K562 (cell line): Measurements from ENCODE around the gene CLIC1. TPM values are rescaled to one million over a fixed set of nuclear protein-coding genes. Genes with fewer than 3 reads are reported as not detected.
A peak's percentile ranks its signal among the peaks of the same experiment; 100 is the strongest.

Experiments used
- BRD4 ChIP-seq: fragments of 200-600 bp; sonication (generic); IDR thresholded peaks from 2 replicates; pipeline ENCODE4 v1.6.1; 2017; ENCODE audit warnings: inconsistent platforms
- CBFB ChIP-seq: sonication (generic); formaldehyde crosslinking; IDR thresholded peaks from 2 replicates; pipeline ENCODE4 v1.4.0; 2020; ENCODE audit warnings: mild to moderate bottlenecking, missing genetic modification reagents
- CBX8 ChIP-seq: fragments of 200-600 bp; sonication (generic); IDR thresholded peaks from 2 replicates; pipeline ENCODE4 v1.6.1; 2012; ENCODE audit warnings: borderline replicate concordance, mixed run types, low read depth, mild to moderate bottlenecking, moderate library complexity, mixed read lengths, low read length, control low read depth, inconsistent platforms; ENCODE audit not compliant: poor library complexity, severe bottlenecking; ENCODE audit errors: extremely low read depth
- E2F5 ChIP-seq: sonication (generic); formaldehyde crosslinking; IDR thresholded peaks from 2 replicates; pipeline ENCODE4 v1.8.0; 2022; ENCODE audit warnings: mild to moderate bottlenecking, missing genetic modification reagents
- EHMT2 ChIP-seq: fragments of 450-650 bp; IDR thresholded peaks from 2 replicates; pipeline ENCODE4 v1.6.1; 2018; ENCODE audit warnings: antibody characterized with exemption
- HBP1 ChIP-seq: fragments of 450-650 bp; formaldehyde crosslinking; IDR thresholded peaks from 2 replicates; pipeline ENCODE4 v1.4.0; 2022; ENCODE audit warnings: missing genetic modification characterization
- HLTF ChIP-seq: fragments of 450-650 bp; IDR thresholded peaks from 2 replicates; pipeline ENCODE4 v1.6.1; 2016
- HMGN3 ChIP-seq: IDR thresholded peaks from 2 replicates; pipeline ENCODE4 v1.6.1; 2011; ENCODE audit warnings: borderline replicate concordance, low read depth, mild to moderate bottlenecking, mixed read lengths, low read length; ENCODE audit not compliant: insufficient read length; ENCODE audit errors: extremely low read depth
- KLF13 ChIP-seq: fragments of 450-650 bp; IDR thresholded peaks from 2 replicates; pipeline ENCODE4 v1.6.1; 2016; ENCODE audit warnings: missing genetic modification characterization, low read depth, mild to moderate bottlenecking, missing compliant biosample characterization, moderate library complexity, borderline replicate concordance
- MCM3 ChIP-seq: fragments of 450-650 bp; IDR thresholded peaks from 2 replicates; pipeline ENCODE4 v1.6.1; 2016
- PATZ1 ChIP-seq: fragments of 250-450 bp; sonication (Bioruptor Pico); IDR thresholded peaks from 2 replicates; pipeline ENCODE4 v1.5.0; 2020; ENCODE audit warnings: mild to moderate bottlenecking, borderline replicate concordance
- POLR3A ChIP-seq: IDR thresholded peaks from 2 replicates; pipeline ENCODE4 v1.6.1; 2011; ENCODE audit warnings: borderline replicate concordance, mild to moderate bottlenecking, moderate library complexity; ENCODE audit not compliant: insufficient read length, insufficient read depth; ENCODE audit errors: extremely low read depth
- RFX5 ChIP-seq: IDR thresholded peaks from 2 replicates; pipeline ENCODE4 v1.6.1; 2011; ENCODE audit warnings: low read depth, mild to moderate bottlenecking, improper control_type of control experiment, low read length
- SAP30 ChIP-seq: fragments of 200-600 bp; sonication (generic); IDR thresholded peaks from 2 replicates; pipeline ENCODE4 v1.6.1; 2012; ENCODE audit warnings: borderline replicate concordance, low read depth, mild to moderate bottlenecking, moderate library complexity, low read length, control low read depth, inconsistent platforms; ENCODE audit not compliant: insufficient read depth, poor library complexity, severe bottlenecking
- TAF9B ChIP-seq: fragments of 450-650 bp; IDR thresholded peaks from 2 replicates; pipeline ENCODE4 v1.6.1; 2018; ENCODE audit warnings: mild to moderate bottlenecking; ENCODE audit not compliant: partially characterized antibody
- TEAD1 ChIP-seq, 2 experiments: fragments of 450-650 bp in 1 of 2; sonication (generic) in 1 of 2; formaldehyde crosslinking; IDR thresholded peaks; 2 replicates each; pipeline versions ENCODE4 v1.4.0 to v1.8.0; 2020 to 2022; ENCODE audit warnings: mild to moderate bottlenecking in 2 of 2, missing genetic modification reagents in 1 of 2
- TEAD4 ChIP-seq, 2 experiments: sonication (generic) in 1 of 2; formaldehyde crosslinking in 1 of 2; IDR thresholded peaks; 2 replicates each; pipeline versions ENCODE4 v1.6.1 to v1.8.0; 2012 to 2022; ENCODE audit warnings: borderline replicate concordance in 1 of 2, inconsistent platforms in 1 of 2, low read length in 1 of 2, mild to moderate bottlenecking in 1 of 2, missing genetic modification reagents in 1 of 2
- TRIM24 ChIP-seq, 2 experiments: fragments of 450-650 bp; IDR thresholded peaks; 2 replicates each; pipeline ENCODE4 v1.6.1; 2016
- ZKSCAN1 ChIP-seq: fragments of 150-350 bp; IDR thresholded peaks from 2 replicates; pipeline ENCODE4 v1.6.1; 2016; ENCODE audit warnings: low read depth, low read length
- ZNF280B ChIP-seq: fragments of 250-450 bp; sonication (Bioruptor Pico); IDR thresholded peaks from 2 replicates; pipeline ENCODE4 v1.5.1; 2021; ENCODE audit warnings: mild to moderate bottlenecking
- ZNF347 ChIP-seq: fragments of 450-650 bp; formaldehyde crosslinking; IDR thresholded peaks from 2 replicates; pipeline ENCODE4 v1.4.0; 2020; ENCODE audit warnings: low read depth, mild to moderate bottlenecking, moderate library complexity
- polyA plus RNA-seq, 8 experiments: library from polyadenylated mRNA; depleted of rRNA in 4 of 8; stranded (reverse) in 5 of 8; unstranded in 3 of 8; fragments of >200 nt; fragmentation: Nextera tagmentation in 2 of 8; fragmentation: Illumina TruSeq in 1 of 8; extraction: Ambion mirVana in 2 of 8; extraction: Trizol in 1 of 8; gene quantifications; 2 replicates each; pipeline versions ENCODE4 v1.2.1 to v1.2.3, GENCODE V29; 2011 to 2014; ENCODE audit warnings: inconsistent platforms in 1 of 8, missing spikeins in 1 of 8
- total RNA-seq, 7 experiments: library from RNA; depleted of rRNA in 6 of 7; stranded (reverse); fragments of >200 nt in 6 of 7; fragmentation: Illumina TruSeq in 2 of 7; extraction: Trizol in 2 of 7; gene quantifications; 2 replicates each; pipeline versions ENCODE4 v1.2.1 to v1.2.3, GENCODE V29; 2011 to 2021; ENCODE audit warnings: low replicate concordance in 1 of 7

The CLIC1 gene
- total and polyA plus RNA-seq, 9 of the 15 experiments (the other 6 are each of a cell fraction or from before 2014, with no cell fraction given), result 1,267 to 2,419 (median 1,808) TPM

- TF ChIP-seq TEAD4 (IDR thresholded peaks at IDR 0.05; ENCODE audit: low read length), result 0 out of 2 replicates have a peak, but pooled peaks have one; percentile 5
- TF ChIP-seq TEAD4 (CRISPR knock-in tag; IDR thresholded peaks at IDR 0.05; ENCODE audit: borderline replicate concordance), result peak; percentile 45; the same call in 1 of the 2 replicates
- no peak for TF ChIP-seq HMGN3
- TF ChIP-seq TRIM24 (IDR thresholded peaks at IDR 0.05), result peak in 1 of 2 experiments; percentile 79
- TF ChIP-seq SAP30, result peak; percentile 56
- 0 out of 2 replicates have a peak, but pooled peaks have one; percentile 6 for TF ChIP-seq ZNF347 (CRISPR knock-in tag)
- peak; percentile 70; the same call in 1 of the 2 replicates for TF ChIP-seq ZKSCAN1
- no peak for TF ChIP-seq ZNF280B
- no peak for TF ChIP-seq CBX8
- TF ChIP-seq CBFB, result peak; percentile 72; the same call in 1 of the 2 replicates
- no peak for TF ChIP-seq MCM3
- peak; percentile 93; the same call in 1 of the 2 replicates for TF ChIP-seq BRD4
- peak; percentile 74 for TF ChIP-seq EHMT2
- TF ChIP-seq E2F5, result peak; percentile 84
- peak; percentile 98 for TF ChIP-seq HBP1 (CRISPR knock-in tag)
- TF ChIP-seq RFX5, result no peak
- peak; percentile 95 for TF ChIP-seq HLTF
- TF ChIP-seq TEAD1 (CRISPR knock-in tag; IDR thresholded peaks at IDR 0.05), result peak in 1 of 2 experiments; percentile 74; a peak in 2 of 4 replicates
- TF ChIP-seq TAF9B, result no peak
- TF ChIP-seq POLR3A, result no peak
- peak; percentile 83 for TF ChIP-seq KLF13 (tag)
- TF ChIP-seq PATZ1 (CRISPR knock-in tag), result 0 out of 2 replicates have a peak, but pooled peaks have one; percentile 29
These were observed 1.4 kb downstream of the CLIC1 start (continued) for GRCh38 chr6:31734821-31735406.
